ENCODE results near the gene RTTN. TPM values are rescaled to one million over a fixed set of nuclear protein-coding genes. Genes with fewer than 3 reads are reported as not detected.

The RTTN gene
- total RNA-seq, 2 experiments from 2014 or later, result 19.8 to 29.7 TPM

DNA sequence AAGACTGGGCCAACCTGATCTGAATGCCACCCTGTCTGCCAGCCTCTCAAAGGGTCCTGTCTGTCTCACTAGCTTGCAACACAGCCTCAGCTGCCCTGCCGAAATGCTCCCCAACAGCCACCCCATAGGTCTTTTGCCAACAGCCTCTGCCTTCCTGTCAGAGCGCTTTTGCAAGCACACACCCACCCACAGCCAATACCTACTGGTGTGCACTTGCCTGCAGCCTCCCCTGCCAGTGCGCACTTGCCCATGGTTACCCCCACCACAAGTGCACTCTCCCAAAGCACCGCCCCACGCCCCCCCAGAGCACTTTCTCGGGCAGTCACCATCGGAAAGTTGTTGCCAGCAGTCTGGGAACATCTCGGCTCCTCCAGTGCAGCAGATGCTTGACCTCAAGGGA is 48.6 kb downstream of the RTTN start:
- H3K9me2 ChIP-seq (ENCODE audit: insufficient read depth, low read length), result no peaks in the 10 kb centered on the region
- H3K27ac ChIP-seq (ENCODE audit: low read depth, low read length, poor library complexity, severe bottlenecking), result no peak overlapping the region
- TF ChIP-seq CTCF (conservative IDR thresholded peaks at IDR 0.05; ENCODE audit: low read length) (no peak), EZH2phosphoT487 (IDR thresholded peaks at IDR 0.05; ENCODE audit: borderline replicate concordance, low read depth, low read length) (no peak)
- no peaks in the 10 kb centered on the region for H3K9me3 ChIP-seq (ENCODE audit: low read length)
- H3K4me2 ChIP-seq (ENCODE audit: low read length), result no peak overlapping the region
- H3K4me1 ChIP-seq (ENCODE audit: insufficient read depth, low read length, poor library complexity, severe bottlenecking), result no peaks in the 10 kb centered on the region
- H4K20me1 ChIP-seq (ENCODE audit: insufficient read depth, low read length), result no peaks in the 10 kb centered on the region
- H3K4me3 ChIP-seq (ENCODE audit: low read depth, low read length, poor library complexity, severe bottlenecking), result no peak overlapping the region
- H2AFZ ChIP-seq (ENCODE audit: low read length), result no peak overlapping the region
- H3K79me2 ChIP-seq (ENCODE audit: insufficient read depth, low read depth, low read length), result no peaks in the 10 kb centered on the region
- ChIA-PET CTCF (ENCODE audit: unreplicated experiment) (no interaction called here), POLR2A (no interaction called here)
- intact Hi-C loops (cut with micrococcal nuclease; ENCODE audit: unreplicated experiment), result no loop called here
- DNase-seq (ENCODE audit: low spot score), result no peak
- peaks cover 24% of the 10 kb centered on the region for H3K36me3 ChIP-seq (ENCODE audit: insufficient read depth, low read length)
- BruUV-seq (replicated peaks), result no TSS peak

- intact Hi-C loops (cut with micrococcal nuclease; ENCODE audit: unreplicated experiment), result no loop called here
- Histone ChIP-seq H3K4me2 (ENCODE audit: low read length) (no peak overlapping the region), H2AFZ (ENCODE audit: low read length) (no peak overlapping the region), H4K20me1 (ENCODE audit: insufficient read depth, low read length) (no peaks in the 10 kb centered on the region), H3K9me3 (ENCODE audit: low read length) (no peaks in the 10 kb centered on the region), H3K4me3 (ENCODE audit: low read depth, low read length, poor library complexity, severe bottlenecking) (no peak overlapping the region), H3K27ac (ENCODE audit: low read depth, low read length, poor library complexity, severe bottlenecking) (no peak overlapping the region), H3K4me1 (ENCODE audit: insufficient read depth, low read length, poor library complexity, severe bottlenecking) (no peaks in the 10 kb centered on the region), H3K36me3 (ENCODE audit: insufficient read depth, low read length) (peaks cover 9% of the 10 kb centered on the region), H3K9me2 (ENCODE audit: insufficient read depth, low read length) (no peaks in the 10 kb centered on the region), H3K79me2 (ENCODE audit: insufficient read depth, low read depth, low read length) (no peaks in the 10 kb centered on the region)
- DNase-seq (ENCODE audit: low spot score), result no peak
- TF ChIP-seq CTCF (conservative IDR thresholded peaks at IDR 0.05; ENCODE audit: low read length) (no peak), EZH2phosphoT487 (IDR thresholded peaks at IDR 0.05; ENCODE audit: borderline replicate concordance, low read depth, low read length) (no peak)
- no TSS peak for BruUV-seq (replicated peaks)
- ChIA-PET CTCF (ENCODE audit: unreplicated experiment) (no interaction called here), POLR2A (no interaction called here)
These were observed 50.8 kb downstream of the RTTN start for GRCh38 chr18:70154591-70155194.

DNA sequence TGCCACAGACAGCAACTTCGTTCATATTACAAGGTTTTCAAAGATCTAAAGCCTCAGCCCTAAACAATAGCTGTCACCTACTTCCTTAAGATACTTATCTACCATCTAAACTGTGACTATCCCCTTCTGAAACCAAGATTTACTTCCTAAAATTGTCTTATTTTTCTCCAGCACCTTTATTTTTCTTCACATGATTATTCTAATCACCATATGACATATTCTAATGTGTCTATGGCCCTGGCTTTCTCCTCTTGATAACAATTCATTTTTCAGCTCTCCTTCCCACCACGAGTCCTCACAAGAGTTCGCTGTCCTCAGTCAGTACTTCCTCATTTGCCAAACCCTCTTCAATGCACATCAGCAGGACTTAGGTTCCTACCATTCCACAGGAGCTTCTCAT is 53.9 kb downstream of the RTTN start:
- no peak overlapping the region for H3K4me3 ChIP-seq (ENCODE audit: low read depth, low read length, poor library complexity, severe bottlenecking)
- no peaks in the 10 kb centered on the region for H4K20me1 ChIP-seq (ENCODE audit: insufficient read depth, low read length)
- H2AFZ ChIP-seq (ENCODE audit: low read length), result no peak overlapping the region
- H3K36me3 ChIP-seq (ENCODE audit: insufficient read depth, low read length), result peaks cover 20% of the 10 kb centered on the region
- H3K4me1 ChIP-seq (ENCODE audit: insufficient read depth, low read length, poor library complexity, severe bottlenecking), result no peaks in the 10 kb centered on the region
- intact Hi-C loops (cut with micrococcal nuclease; ENCODE audit: unreplicated experiment), result no loop called here
- no TSS peak for BruUV-seq (replicated peaks)
- H3K9me3 ChIP-seq (ENCODE audit: low read length), result no peaks in the 10 kb centered on the region
- no peaks in the 10 kb centered on the region for H3K79me2 ChIP-seq (ENCODE audit: insufficient read depth, low read depth, low read length)
- no peak overlapping the region for H3K4me2 ChIP-seq (ENCODE audit: low read length)
- H3K27ac ChIP-seq (ENCODE audit: low read depth, low read length, poor library complexity, severe bottlenecking), result no peak overlapping the region
- DNase-seq (ENCODE audit: low spot score), result no peak
- no peaks in the 10 kb centered on the region for H3K9me2 ChIP-seq (ENCODE audit: insufficient read depth, low read length)
- POLR2A ChIA-PET, result no interaction called here
- CTCF ChIA-PET (ENCODE audit: unreplicated experiment), result interaction anchor here (0.9 kb wide), 1 partner anchor 54 kb away, joined by 3 read pairs; the partner anchor contains the start of gene RTTN
- TF ChIP-seq CTCF (conservative IDR thresholded peaks at IDR 0.05; ENCODE audit: low read length) (no peak), EZH2phosphoT487 (IDR thresholded peaks at IDR 0.05; ENCODE audit: borderline replicate concordance, low read depth, low read length) (no peak)

Measured in OCI-LY7 (cell line).